Measurements from ENCODE around the gene PGM2L1.
A peak's percentile ranks its signal among the peaks of the same experiment; 100 is the strongest.
"Not testable (repeated sequence)": the region's sequence is repeated elsewhere in the genome, so short reads cannot be mapped to it uniquely, and the experiment has no call there.

PGM2L1 gene

GRCh38 chr11:74397501-74398243, 561 bp downstream of the PGM2L1 start:
- peak; percentile 69 for DNase-seq

GRCh38 chr11:74392256-74392655, 6.0 kb downstream of the PGM2L1 start:
- DNase-seq = no peak

GRCh38 chr11:74391193-74391592, 7.0 kb downstream of the PGM2L1 start:
- no peak for DNase-seq

GRCh38 chr11:74390697-74391096, 7.5 kb downstream of the PGM2L1 start:
- no peak for DNase-seq

- peak; percentile 81 for DNase-seq
These were observed 9.4 kb downstream of the PGM2L1 start for GRCh38 chr11:74388678-74389327.

GRCh38 chr11:74384641-74385040, 13.6 kb downstream of the PGM2L1 start:
- DNase-seq = no peak

- DNase-seq = peak; percentile 49
These were observed 17.3 kb downstream of the PGM2L1 start for GRCh38 chr11:74380746-74381439.

GRCh38 chr11:74377689-74378088, 20.5 kb downstream of the PGM2L1 start:
- DNase-seq = no peak

GRCh38 chr11:74373382-74373781, 24.9 kb downstream of the PGM2L1 start:
- no peak for DNase-seq

GRCh38 chr11:74371269-74372052, 26.8 kb downstream of the PGM2L1 start:
- no peak for DNase-seq

GRCh38 chr11:74370123-74370522, 28.1 kb downstream of the PGM2L1 start:
- no peak for DNase-seq

- no peak for DNase-seq
These were observed 30.4 kb downstream of the PGM2L1 start for GRCh38 chr11:74367881-74368280.

GRCh38 chr11:74366576-74366975, 31.7 kb downstream of the PGM2L1 start:
- no peak for DNase-seq

GRCh38 chr11:74365805-74366204, 32.4 kb downstream of the PGM2L1 start:
- not testable (repeated sequence) for DNase-seq

- no peak for DNase-seq
These were observed 40.8 kb downstream of the PGM2L1 start for GRCh38 chr11:74357449-74357848.

GRCh38 chr11:74355626-74356025, 42.6 kb downstream of the PGM2L1 start:
- no peak for DNase-seq

GRCh38 chr11:74354036-74354435, 44.2 kb downstream of the PGM2L1 start:
- no peak for DNase-seq

- DNase-seq = no peak
These were observed 50.9 kb downstream of the PGM2L1 start for GRCh38 chr11:74347381-74347780.

- no peak for DNase-seq
These were observed 52.8 kb downstream of the PGM2L1 start for GRCh38 chr11:74345420-74345819.

GRCh38 chr11:74341921-74342320, 56.3 kb downstream of the PGM2L1 start:
- no peak for DNase-seq

GRCh38 chr11:74339619-74340018, 58.6 kb downstream of the PGM2L1 start:
- no peak for DNase-seq

GRCh38 chr11:74338963-74339362, 59.3 kb downstream of the PGM2L1 start:
- DNase-seq = no peak

- DNase-seq = no peak
These were observed 65.0 kb downstream of the PGM2L1 start for GRCh38 chr11:74333193-74333592.
